ENCODE measurements around the gene CAMK1G. TPM values are rescaled to one million over a fixed set of nuclear protein-coding genes. Genes with fewer than 3 reads are reported as not detected.

Gene CAMK1G
- total RNA-seq, 1 experiment from 2014 or later: not detected

DNA sequence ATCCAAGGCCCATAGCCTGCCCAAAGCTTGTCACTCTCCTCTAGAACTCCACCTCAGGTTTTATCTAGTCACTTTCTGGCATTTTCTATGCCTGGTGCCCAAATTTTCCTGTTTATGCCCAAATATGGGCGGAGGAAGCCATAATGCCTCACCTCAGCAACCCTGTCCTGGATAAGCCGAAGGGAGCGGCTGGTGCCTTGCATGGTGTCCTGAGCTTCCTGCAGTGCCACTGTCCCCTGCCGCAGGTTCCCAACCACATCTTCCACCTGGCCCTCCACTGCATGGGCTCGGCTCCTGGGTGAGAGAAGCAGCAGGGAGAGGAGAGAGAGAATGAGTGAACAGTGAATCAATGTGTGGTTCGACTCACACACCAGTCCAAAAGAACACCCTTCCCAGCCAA, 34.2 kb downstream of the CAMK1G start:
- H3K27me3 ChIP-seq (replicated peaks; ENCODE audit: control insufficient read depth, insufficient read depth, low read length): no peaks in the 10 kb centered on the region
- Mint-ChIP-seq H3K4me3 (ENCODE audit: unreplicated experiment) (no peak overlapping the region), H3K4me1 (ENCODE audit: low read depth, unreplicated experiment) (no peaks in the 10 kb centered on the region), H3K36me3 (ENCODE audit: insufficient read depth, unreplicated experiment) (peaks cover 77% of the 10 kb centered on the region), H3K27ac (ENCODE audit: unreplicated experiment) (no peak overlapping the region), H3K27me3 (ENCODE audit: insufficient read depth, unreplicated experiment) (no peaks in the 10 kb centered on the region), H3K9me3 (ENCODE audit: unreplicated experiment) (no peaks in the 10 kb centered on the region)
- intact Hi-C loops (cut with micrococcal nuclease; ENCODE audit: unreplicated experiment): no loop called here
- CTCF ChIA-PET: no interaction called here
- no peak overlapping the region for H3K4me3 ChIP-seq (ENCODE audit: low read depth, low read length)
- TF ChIP-seq, protein P1, sequence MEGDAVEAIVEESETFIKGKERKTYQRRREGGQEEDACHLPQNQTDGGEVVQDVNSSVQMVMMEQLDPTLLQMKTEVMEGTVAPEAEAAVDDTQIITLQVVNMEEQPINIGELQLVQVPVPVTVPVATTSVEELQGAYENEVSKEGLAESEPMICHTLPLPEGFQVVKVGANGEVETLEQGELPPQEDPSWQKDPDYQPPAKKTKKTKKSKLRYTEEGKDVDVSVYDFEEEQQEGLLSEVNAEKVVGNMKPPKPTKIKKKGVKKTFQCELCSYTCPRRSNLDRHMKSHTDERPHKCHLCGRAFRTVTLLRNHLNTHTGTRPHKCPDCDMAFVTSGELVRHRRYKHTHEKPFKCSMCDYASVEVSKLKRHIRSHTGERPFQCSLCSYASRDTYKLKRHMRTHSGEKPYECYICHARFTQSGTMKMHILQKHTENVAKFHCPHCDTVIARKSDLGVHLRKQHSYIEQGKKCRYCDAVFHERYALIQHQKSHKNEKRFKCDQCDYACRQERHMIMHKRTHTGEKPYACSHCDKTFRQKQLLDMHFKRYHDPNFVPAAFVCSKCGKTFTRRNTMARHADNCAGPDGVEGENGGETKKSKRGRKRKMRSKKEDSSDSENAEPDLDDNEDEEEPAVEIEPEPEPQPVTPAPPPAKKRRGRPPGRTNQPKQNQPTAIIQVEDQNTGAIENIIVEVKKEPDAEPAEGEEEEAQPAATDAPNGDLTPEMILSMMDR (IDR thresholded peaks at IDR 0.05; ENCODE audit: insufficient read depth in 1 of 2, low read depth in 1 of 2, low read length in 1 of 2, severe bottlenecking in 1 of 2, unreplicated experiment in 1 of 2): no peak
- H3K4me1 ChIP-seq: no peaks in the 10 kb centered on the region
- no TSS peak for BruUV-seq (replicated peaks)
- H3K36me3 ChIP-seq (ENCODE audit: control insufficient read depth, insufficient read depth, low read length): peaks cover 12% of the 10 kb centered on the region
- POLR2A ChIA-PET: no interaction called here
- no peaks in the 10 kb centered on the region for H3K9me3 ChIP-seq
- no peak for DNase-seq

- intact Hi-C loops (cut with micrococcal nuclease; ENCODE audit: unreplicated experiment): no loop called here
- TF ChIP-seq, protein P1 (IDR thresholded peaks at IDR 0.05; ENCODE audit: insufficient read depth in 1 of 2, low read depth in 1 of 2, low read length in 1 of 2, severe bottlenecking in 1 of 2, unreplicated experiment in 1 of 2): no peak
- BruUV-seq (replicated peaks): no TSS peak
- DNase-seq: no peak
- H3K4me3 ChIP-seq (ENCODE audit: low read depth, low read length): no peak overlapping the region
- no peak overlapping the region for H3K4me3 Mint-ChIP-seq (ENCODE audit: unreplicated experiment)
- H3K9me3 Mint-ChIP-seq (ENCODE audit: unreplicated experiment): no peaks in the 10 kb centered on the region
- H3K27me3 Mint-ChIP-seq (ENCODE audit: insufficient read depth, unreplicated experiment): no peaks in the 10 kb centered on the region
- peaks cover 12% of the 10 kb centered on the region for H3K36me3 ChIP-seq (ENCODE audit: control insufficient read depth, insufficient read depth, low read length)
- H3K4me1 Mint-ChIP-seq (ENCODE audit: low read depth, unreplicated experiment): no peaks in the 10 kb centered on the region
- CTCF ChIA-PET: no interaction called here
- H3K4me1 ChIP-seq: no peaks in the 10 kb centered on the region
- POLR2A ChIA-PET: no interaction called here
- H3K36me3 Mint-ChIP-seq (ENCODE audit: insufficient read depth, unreplicated experiment): peaks cover 82% of the 10 kb centered on the region
- no peaks in the 10 kb centered on the region for H3K27me3 ChIP-seq (replicated peaks; ENCODE audit: control insufficient read depth, insufficient read depth, low read length)
- no peaks in the 10 kb centered on the region for H3K9me3 ChIP-seq
- H3K27ac Mint-ChIP-seq (ENCODE audit: unreplicated experiment): no peak overlapping the region
Observed at GRCh38 chr1:209618291-209618690, 34.8 kb downstream of the CAMK1G start.

GRCh38 chr1:209618756-209619420, 35.4 kb downstream of the CAMK1G start:
- ChIA-PET POLR2A (no interaction called here), CTCF (no interaction called here)
- no peak overlapping the region for H3K4me3 ChIP-seq (ENCODE audit: low read depth, low read length)
- H3K27ac Mint-ChIP-seq (ENCODE audit: unreplicated experiment): no peak overlapping the region
- no peaks in the 10 kb centered on the region for H3K27me3 Mint-ChIP-seq (ENCODE audit: insufficient read depth, unreplicated experiment)
- TF ChIP-seq, protein P1 (IDR thresholded peaks at IDR 0.05; ENCODE audit: insufficient read depth in 1 of 2, low read depth in 1 of 2, low read length in 1 of 2, severe bottlenecking in 1 of 2, unreplicated experiment in 1 of 2): no peak
- H3K27me3 ChIP-seq (replicated peaks; ENCODE audit: control insufficient read depth, insufficient read depth, low read length): no peaks in the 10 kb centered on the region
- intact Hi-C loops (cut with micrococcal nuclease; ENCODE audit: unreplicated experiment): no loop called here
- peaks cover 82% of the 10 kb centered on the region for H3K36me3 Mint-ChIP-seq (ENCODE audit: insufficient read depth, unreplicated experiment)
- BruUV-seq (replicated peaks): no TSS peak
- H3K9me3 Mint-ChIP-seq (ENCODE audit: unreplicated experiment): no peaks in the 10 kb centered on the region
- no peak for DNase-seq
- no peaks in the 10 kb centered on the region for H3K9me3 ChIP-seq
- no peaks in the 10 kb centered on the region for H3K4me1 ChIP-seq
- H3K36me3 ChIP-seq (ENCODE audit: control insufficient read depth, insufficient read depth, low read length): peaks cover 15% of the 10 kb centered on the region
- H3K4me3 Mint-ChIP-seq (ENCODE audit: unreplicated experiment): no peak overlapping the region
- no peaks in the 10 kb centered on the region for H3K4me1 Mint-ChIP-seq (ENCODE audit: low read depth, unreplicated experiment)

Measured in Caco-2 (cell line).